Fibroblast of the aortic adventitia (primary cell): Measurements from ENCODE around the gene THAP3. TPM values are rescaled to one million over a fixed set of nuclear protein-coding genes. Genes with fewer than 3 reads are reported as not detected.

Source experiments
- DNase-seq: peaks from one replicate; pipeline ENCODE4 v3.0.0-alpha.2; 2010; ENCODE audit warnings: low read depth
- H3K4me3 ChIP-seq: 2 replicates; pipeline ENCODE4 v1.5.1; 2011; ENCODE audit warnings: low read depth, mild to moderate bottlenecking, control low read depth, low read length, moderate library complexity
- total RNA-seq: library from RNA; depleted of rRNA; stranded (reverse); fragments of >200 nt; gene quantifications from 2 replicates; pipeline ENCODE4 v1.2.3, GENCODE V29; 2012; ENCODE audit warnings: low replicate concordance
- TF ChIP-seq, protein P1 (sequence below): IDR thresholded peaks from 2 replicates; pipeline ENCODE4 v1.5.1; 2011; ENCODE audit warnings: mild to moderate bottlenecking, low read length, control low read depth, inconsistent platforms; ENCODE audit not compliant: insufficient read depth

THAP3 gene
- total RNA-seq, 1 donor: 9.2 TPM

DNA sequence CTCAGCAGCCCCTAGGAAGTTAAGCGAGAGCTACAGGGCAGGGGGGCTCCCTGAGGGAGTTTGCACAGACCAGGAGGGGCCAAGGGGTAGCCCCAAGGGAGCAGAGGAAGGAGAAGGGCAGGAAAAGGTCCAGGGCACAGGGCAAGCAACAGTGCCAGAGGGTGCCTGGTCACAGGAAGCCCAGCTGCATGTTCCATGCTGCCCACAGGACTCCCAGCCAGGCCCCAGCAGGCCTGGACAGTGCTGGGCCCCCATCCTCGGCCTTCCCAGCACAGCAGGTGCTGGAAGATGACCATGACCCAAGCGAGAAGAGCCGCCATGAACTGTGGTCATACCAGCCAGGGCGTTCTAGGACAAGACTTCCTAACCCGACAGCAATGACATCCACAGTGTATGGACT is 33.0 kb upstream of the THAP3 start:
- no peak for DNase-seq
- TF ChIP-seq, protein P1, sequence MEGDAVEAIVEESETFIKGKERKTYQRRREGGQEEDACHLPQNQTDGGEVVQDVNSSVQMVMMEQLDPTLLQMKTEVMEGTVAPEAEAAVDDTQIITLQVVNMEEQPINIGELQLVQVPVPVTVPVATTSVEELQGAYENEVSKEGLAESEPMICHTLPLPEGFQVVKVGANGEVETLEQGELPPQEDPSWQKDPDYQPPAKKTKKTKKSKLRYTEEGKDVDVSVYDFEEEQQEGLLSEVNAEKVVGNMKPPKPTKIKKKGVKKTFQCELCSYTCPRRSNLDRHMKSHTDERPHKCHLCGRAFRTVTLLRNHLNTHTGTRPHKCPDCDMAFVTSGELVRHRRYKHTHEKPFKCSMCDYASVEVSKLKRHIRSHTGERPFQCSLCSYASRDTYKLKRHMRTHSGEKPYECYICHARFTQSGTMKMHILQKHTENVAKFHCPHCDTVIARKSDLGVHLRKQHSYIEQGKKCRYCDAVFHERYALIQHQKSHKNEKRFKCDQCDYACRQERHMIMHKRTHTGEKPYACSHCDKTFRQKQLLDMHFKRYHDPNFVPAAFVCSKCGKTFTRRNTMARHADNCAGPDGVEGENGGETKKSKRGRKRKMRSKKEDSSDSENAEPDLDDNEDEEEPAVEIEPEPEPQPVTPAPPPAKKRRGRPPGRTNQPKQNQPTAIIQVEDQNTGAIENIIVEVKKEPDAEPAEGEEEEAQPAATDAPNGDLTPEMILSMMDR: no peak
- H3K4me3 ChIP-seq: no peak overlapping the region

DNA sequence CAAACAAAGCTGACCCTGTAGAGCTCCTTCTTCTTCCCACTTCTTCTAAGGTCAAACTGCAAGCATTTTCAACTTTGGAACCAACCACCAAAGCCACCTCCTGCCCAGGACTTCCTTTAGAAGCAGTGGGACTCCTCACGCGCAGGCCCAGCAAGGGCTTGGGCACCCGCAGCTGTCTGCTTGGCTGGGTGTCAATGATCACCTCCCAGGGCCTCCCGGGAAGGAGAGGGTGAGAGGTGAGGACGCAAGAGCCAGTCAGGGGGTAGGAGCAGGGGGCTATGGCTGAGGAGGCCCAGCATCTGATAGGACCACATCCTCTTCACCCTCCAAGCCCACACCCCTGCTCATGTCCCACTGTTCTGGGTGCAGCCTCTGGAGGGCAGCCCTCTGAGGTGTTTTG is 32.2 kb upstream of the THAP3 start:
- TF ChIP-seq, protein P1: no peak
- no peak for DNase-seq
- H3K4me3 ChIP-seq: no peak overlapping the region

DNA sequence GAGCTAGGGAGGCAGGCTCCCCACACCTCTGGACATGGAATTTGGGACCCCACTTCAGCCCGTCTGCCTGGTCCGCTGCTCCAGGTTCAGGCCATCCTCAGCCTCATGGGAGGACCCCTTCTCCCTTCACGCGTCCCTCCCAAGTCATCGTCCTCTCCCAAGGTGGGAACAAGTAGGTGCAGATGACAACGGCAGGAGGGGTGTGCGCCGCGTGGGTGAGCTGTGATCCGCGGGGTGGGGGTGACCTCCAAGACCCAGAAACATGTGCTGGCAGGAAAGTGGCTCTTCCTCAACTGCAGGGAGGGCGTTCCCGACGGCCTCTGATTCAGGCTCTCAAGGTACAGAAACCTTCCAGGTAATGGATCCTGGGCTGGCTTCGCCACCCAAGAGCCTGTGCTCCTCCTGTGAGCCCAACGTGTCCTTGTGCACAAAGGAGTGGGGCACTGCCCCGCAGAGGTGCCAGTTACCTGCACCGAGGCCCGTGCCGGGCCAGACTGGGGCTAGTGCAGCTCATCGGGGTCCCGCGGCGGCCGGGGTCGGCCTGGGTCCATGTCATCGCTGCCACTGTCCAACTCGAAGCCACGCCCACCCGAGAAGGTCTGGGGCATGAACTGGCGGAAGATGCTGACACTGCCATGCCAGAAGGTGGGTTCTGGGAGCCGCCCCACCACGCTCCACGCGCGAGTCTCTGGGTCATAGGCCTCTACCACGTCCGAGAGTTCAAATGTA is 31.6 kb upstream of the THAP3 start:
- TF ChIP-seq, protein P1: no peak

DNA sequence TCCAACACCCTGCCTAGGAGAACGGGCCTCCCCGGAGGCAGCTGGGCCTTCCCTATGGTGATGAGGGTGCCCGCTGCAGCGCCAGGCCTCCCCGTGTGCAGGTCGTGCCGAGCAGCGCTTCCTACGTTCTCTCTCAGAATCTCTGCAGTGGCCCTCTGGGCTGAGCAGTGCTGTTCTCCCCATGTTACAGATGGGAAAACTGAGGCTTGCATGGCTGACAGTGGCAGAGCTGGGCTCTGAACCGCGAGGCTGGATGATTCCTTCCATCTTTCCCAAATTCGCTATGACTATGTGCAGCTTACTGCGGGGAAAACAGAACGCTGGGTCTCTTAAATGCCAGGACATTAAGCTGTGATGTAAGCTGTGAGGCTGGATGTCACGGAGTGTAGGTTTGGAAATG is 30.9 kb upstream of the THAP3 start:
- DNase-seq: no peak
- H3K4me3 ChIP-seq: no peak overlapping the region
- TF ChIP-seq, protein P1: no peak

More for the DNA sequence above, 31.6 kb upstream of the THAP3 start:
- DNase-seq: no peak
- no peak overlapping the region for H3K4me3 ChIP-seq

DNA sequence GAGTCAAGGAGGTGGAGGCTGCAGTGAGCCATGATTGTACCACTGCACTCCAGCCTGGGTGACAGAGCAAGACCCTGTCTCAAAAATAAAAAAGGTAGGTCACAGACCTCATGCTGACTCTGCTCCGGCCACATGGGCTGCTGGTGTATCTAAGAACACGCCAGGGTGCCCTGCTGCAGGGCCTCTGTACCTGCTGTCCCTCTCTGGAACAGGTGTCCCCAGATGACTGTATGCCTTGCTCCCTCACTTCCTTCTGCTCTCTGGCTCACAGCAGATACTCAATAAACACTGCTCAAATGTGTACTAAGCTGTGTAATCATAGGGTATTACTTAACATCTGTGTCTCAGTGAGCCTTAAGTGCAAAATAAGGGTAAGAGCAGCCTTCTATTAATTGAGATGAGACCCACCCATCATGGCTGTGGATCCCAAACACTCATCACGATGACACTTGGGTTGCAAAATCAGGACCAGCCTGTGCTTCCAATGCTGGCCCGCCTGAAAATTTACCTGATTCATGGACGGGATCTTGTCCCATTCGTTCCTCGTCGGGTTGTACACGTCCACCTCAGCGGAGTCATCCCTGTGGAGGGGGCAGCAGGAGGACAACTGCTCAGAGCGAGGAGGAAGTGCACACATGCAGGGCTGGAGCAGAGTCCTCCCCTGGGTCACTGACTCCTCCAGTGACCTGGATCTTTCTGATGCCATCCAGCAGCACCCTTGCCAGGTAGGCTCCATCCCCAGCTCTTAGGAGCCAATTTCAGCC is 29.5 kb upstream of the THAP3 start:
- H3K4me3 ChIP-seq: no peak overlapping the region
- TF ChIP-seq, protein P1: no peak
- DNase-seq: no peak

DNA sequence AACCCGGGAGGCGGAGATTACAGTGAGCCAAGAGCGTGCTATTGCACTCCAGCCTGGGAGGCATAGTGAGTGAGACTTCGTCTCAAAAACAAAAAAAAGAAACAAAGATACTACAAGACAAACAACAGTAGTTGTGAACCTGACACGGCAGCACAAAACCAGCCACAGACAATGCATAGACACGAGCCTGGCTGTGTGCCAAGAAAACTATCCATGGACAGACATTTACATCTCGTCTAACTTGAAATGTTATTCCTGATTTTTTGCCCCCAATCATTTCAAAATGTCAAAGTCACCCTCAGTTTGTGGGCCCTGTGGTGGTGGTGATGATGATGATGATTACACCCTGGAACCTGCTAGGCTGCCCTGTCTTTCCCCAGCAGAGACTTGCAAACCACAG is 28.3 kb upstream of the THAP3 start:
- H3K4me3 ChIP-seq: peak overlapping the region; percentile 22
- TF ChIP-seq, protein P1: no peak
- no peak for DNase-seq
